K562 (cell line): ENCODE data around the gene ITPR3. TPM values are rescaled to one million over a fixed set of nuclear protein-coding genes. Genes with fewer than 3 reads are reported as not detected.

Source experiments
- BRD9 ChIP-seq: fragments of 450-650 bp; IDR thresholded peaks from 2 replicates; pipeline ENCODE4 v1.6.1; 2018; ENCODE audit warnings: low read depth; ENCODE audit not compliant: partially characterized antibody
- CTCF ChIP-seq, 3 experiments: IDR thresholded peaks in 2 of 3; conservative IDR thresholded peaks in 1 of 3; 2 replicates each; pipeline ENCODE4 v1.5.1; 2011 to 2012; ENCODE audit warnings: low read length in 3 of 3, mild to moderate bottlenecking in 3 of 3, control low read depth in 2 of 3, improper control_type of control experiment in 1 of 3, inconsistent platforms in 1 of 3, low read depth in 1 of 3, mixed read lengths in 1 of 3, moderate library complexity in 1 of 3; ENCODE audit not compliant: insufficient read depth in 2 of 3
- CTCFL ChIP-seq: IDR thresholded peaks from 2 replicates; pipeline ENCODE4 v1.6.1; 2011; ENCODE audit warnings: borderline replicate concordance, low read depth, mild to moderate bottlenecking, moderate library complexity, low read length; ENCODE audit not compliant: insufficient read depth, poor library complexity, severe bottlenecking
- HMG20A ChIP-seq: fragments of 450-650 bp; formaldehyde crosslinking; conservative IDR thresholded peaks from 2 replicates; pipeline ENCODE4 v1.4.0; 2020; ENCODE audit warnings: mild to moderate bottlenecking, mixed read lengths
- JUN ChIP-seq, 2 experiments: sonication (generic) in 1 of 2; formaldehyde crosslinking in 1 of 2; IDR thresholded peaks; 2 replicates each; pipeline versions ENCODE4 v1.6.1 to v1.8.0; 2012 to 2022; ENCODE audit warnings: borderline replicate concordance in 2 of 2, mild to moderate bottlenecking in 2 of 2, improper control_type of control experiment in 1 of 2, low read depth in 1 of 2, low read length in 1 of 2, missing genetic modification reagents in 1 of 2
- MAZ ChIP-seq, 2 experiments: fragments of 450-650 bp in 1 of 2; sonication (generic) in 1 of 2; formaldehyde crosslinking; IDR thresholded peaks in 1 of 2; conservative IDR thresholded peaks in 1 of 2; 2 replicates each; pipeline versions ENCODE4 v1.4.0 to v1.5.0; 2020; ENCODE audit warnings: mild to moderate bottlenecking in 1 of 2, missing genetic modification reagents in 1 of 2
- MTA3 ChIP-seq: fragments of 450-650 bp; formaldehyde crosslinking; IDR thresholded peaks from 2 replicates; pipeline ENCODE4 v1.6.1; 2017; ENCODE audit warnings: mild to moderate bottlenecking, borderline replicate concordance
- NFYB ChIP-seq: IDR thresholded peaks from 2 replicates; pipeline ENCODE4 v1.6.1; 2011; ENCODE audit warnings: mild to moderate bottlenecking, moderate library complexity; ENCODE audit not compliant: insufficient read length; ENCODE audit errors: extremely low read depth
- RFX7 ChIP-seq: fragments of 250-450 bp; sonication (Bioruptor Pico); IDR thresholded peaks from 2 replicates; pipeline ENCODE4 v1.5.1; 2021; ENCODE audit warnings: mild to moderate bottlenecking
- SMC3 ChIP-seq: conservative IDR thresholded peaks from 2 replicates; pipeline ENCODE4 v1.6.1; 2011; ENCODE audit warnings: low read depth, low read length, improper control_type of control experiment; ENCODE audit not compliant: insufficient read depth
- TRIM25 ChIP-seq: fragments of 450-650 bp; IDR thresholded peaks from 2 replicates; pipeline ENCODE4 v1.7.0; 2016; ENCODE audit warnings: borderline replicate concordance
- VEZF1 ChIP-seq: fragments of 200-800 bp; sonication (Bioruptor generic); IDR thresholded peaks from 2 replicates; pipeline ENCODE4 v1.6.1; 2017; ENCODE audit warnings: missing genetic modification characterization, missing compliant biosample characterization
- ZBED1 ChIP-seq: IDR thresholded peaks from 2 replicates; pipeline ENCODE4 v1.6.1; 2014
- ZNF197 ChIP-seq: fragments of 200-800 bp; sonication (Bioruptor generic); IDR thresholded peaks from 2 replicates; pipeline ENCODE4 v1.6.1; 2016; ENCODE audit warnings: low read depth, missing genetic modification characterization, missing compliant biosample characterization
- ZNF232 ChIP-seq: sonication (generic); formaldehyde crosslinking; IDR thresholded peaks from 2 replicates; pipeline ENCODE4 v1.8.0; 2022; ENCODE audit warnings: mild to moderate bottlenecking, missing genetic modification reagents
- ZNF347 ChIP-seq: fragments of 450-650 bp; formaldehyde crosslinking; IDR thresholded peaks from 2 replicates; pipeline ENCODE4 v1.4.0; 2020; ENCODE audit warnings: low read depth, mild to moderate bottlenecking, moderate library complexity
- ZNF57 ChIP-seq: fragments of 450-650 bp; formaldehyde crosslinking; IDR thresholded peaks from 2 replicates; pipeline ENCODE4 v1.4.0; 2020; ENCODE audit warnings: mild to moderate bottlenecking, moderate library complexity
- polyA plus RNA-seq, 8 experiments: library from polyadenylated mRNA; depleted of rRNA in 4 of 8; stranded (reverse) in 5 of 8; unstranded in 3 of 8; fragments of >200 nt; fragmentation: Nextera tagmentation in 2 of 8; fragmentation: Illumina TruSeq in 1 of 8; extraction: Ambion mirVana in 2 of 8; extraction: Trizol in 1 of 8; gene quantifications; 2 replicates each; pipeline versions ENCODE4 v1.2.1 to v1.2.3, GENCODE V29; 2011 to 2014; ENCODE audit warnings: inconsistent platforms in 1 of 8, missing spikeins in 1 of 8
- total RNA-seq, 7 experiments: library from RNA; depleted of rRNA in 6 of 7; stranded (reverse); fragments of >200 nt in 6 of 7; fragmentation: Illumina TruSeq in 2 of 7; extraction: Trizol in 2 of 7; gene quantifications; 2 replicates each; pipeline versions ENCODE4 v1.2.1 to v1.2.3, GENCODE V29; 2011 to 2021; ENCODE audit warnings: low replicate concordance in 1 of 7

Gene ITPR3
- total and polyA plus RNA-seq, 9 of the 15 experiments (the other 6 are each of a cell fraction or from before 2014, with no cell fraction given): 0.39 to 35.7 (median 13.2) TPM

GRCh38 chr6:33583591-33584155, 37.4 kb upstream of the ITPR3 start (continued):
- TF ChIP-seq CTCF (IDR thresholded peaks at IDR 0.05 in 2 of 3, conservative IDR thresholded peaks at IDR 0.05 in 1 of 3; ENCODE audit: insufficient read depth in 2 of 3, low read depth in 1 of 3, low read length in 3 of 3): peak; percentile 57 to 78 (median 59)
- TF ChIP-seq SMC3: 0 out of 2 replicates have a peak, but pooled peaks have one; percentile 9
- no peak for TF ChIP-seq ZNF232 (CRISPR knock-in tag)
- TF ChIP-seq JUN (IDR thresholded peaks at IDR 0.05; ENCODE audit: borderline replicate concordance, low read depth, low read length): no peak
- TF ChIP-seq JUN (CRISPR knock-in tag; IDR thresholded peaks at IDR 0.05; ENCODE audit: borderline replicate concordance): no peak
- TF ChIP-seq CTCFL: peak; percentile 49
- TF ChIP-seq BRD9: no peak
- TF ChIP-seq NFYB: no peak
- TF ChIP-seq ZNF197 (CRISPR knock-in tag): no peak
- TF ChIP-seq ZNF57 (CRISPR knock-in tag): no peak
- no peak for TF ChIP-seq RFX7 (CRISPR knock-in tag)
- no peak for TF ChIP-seq ZBED1
- TF ChIP-seq VEZF1 (CRISPR knock-in tag): no peak
- TF ChIP-seq HMG20A (CRISPR knock-in tag): no peak
- 0 out of 4 replicates have a peak, but pooled peaks of 1 of the 2 experiments have one; percentile 30 for TF ChIP-seq MAZ (CRISPR knock-in tag; conservative IDR thresholded peaks at IDR 0.05 in 1 of 2, IDR thresholded peaks at IDR 0.05 in 1 of 2)
- TF ChIP-seq TRIM25: no peak
- TF ChIP-seq MTA3: no peak
- TF ChIP-seq ZNF347 (CRISPR knock-in tag): no peak
